IMR-90 (cell line): Measurements from ENCODE around the gene FCRL1.

Experiments
- BHLHE40 ChIP-seq: fragments of 150-350 bp; IDR thresholded peaks from 2 replicates; pipeline ENCODE4 v1.6.1; 2016; ENCODE audit warnings: mild to moderate bottlenecking, low read depth, low read length
- CEBPB ChIP-seq: IDR thresholded peaks from 2 replicates; pipeline ENCODE4 v1.6.1; 2012; ENCODE audit warnings: low read depth, low read length, improper control_type of control experiment
- CHD1 ChIP-seq: IDR thresholded peaks from 2 replicates; pipeline ENCODE4 v1.6.1; 2012; ENCODE audit warnings: low read depth, low read length, improper control_type of control experiment
- CTCF ChIP-seq: conservative IDR thresholded peaks from 2 replicates; pipeline ENCODE4 v1.5.1; 2012; ENCODE audit warnings: mild to moderate bottlenecking, low read depth, low read length, improper control_type of control experiment
- ELK1 ChIP-seq: fragments of 150-350 bp; IDR thresholded peaks from 2 replicates; pipeline ENCODE4 v1.6.1; 2016; ENCODE audit warnings: low read depth, mild to moderate bottlenecking, low read length, moderate library complexity, borderline replicate concordance
- FOS ChIP-seq: fragments of 150-350 bp; IDR thresholded peaks from 2 replicates; pipeline ENCODE4 v1.6.1; 2016; ENCODE audit warnings: low read depth, low read length
- MAZ ChIP-seq: IDR thresholded peaks from 2 replicates; pipeline ENCODE4 v1.6.1; 2012; ENCODE audit warnings: low read depth, mild to moderate bottlenecking, low read length, improper control_type of control experiment, moderate library complexity, borderline replicate concordance
- MXI1 ChIP-seq: IDR thresholded peaks from 2 replicates; pipeline ENCODE4 v1.6.1; 2012; ENCODE audit warnings: low read depth, mild to moderate bottlenecking, low read length, moderate library complexity, borderline replicate concordance
- POLR2A ChIP-seq: IDR thresholded peaks from 2 replicates; pipeline ENCODE4 v1.6.1; 2012; ENCODE audit warnings: mild to moderate bottlenecking, low read depth, low read length
- RAD21 ChIP-seq: IDR thresholded peaks from 2 replicates; pipeline ENCODE4 v1.6.1; 2012; ENCODE audit warnings: low read length, improper control_type of control experiment
- RCOR1 ChIP-seq: IDR thresholded peaks from 2 replicates; pipeline ENCODE4 v1.6.1; 2012; ENCODE audit warnings: mild to moderate bottlenecking, low read length, improper control_type of control experiment; ENCODE audit not compliant: insufficient replicate concordance
- RFX5 ChIP-seq: IDR thresholded peaks from 2 replicates; pipeline ENCODE4 v1.8.0; 2012; ENCODE audit warnings: low read depth, mild to moderate bottlenecking, low read length, moderate library complexity
- SMC3 ChIP-seq: fragments of 150-350 bp; IDR thresholded peaks from 2 replicates; pipeline ENCODE4 v1.6.1; 2016; ENCODE audit warnings: low read depth, mild to moderate bottlenecking, antibody characterized with exemption, low read length, moderate library complexity
- USF2 ChIP-seq: fragments of 150-350 bp; IDR thresholded peaks from 2 replicates; pipeline ENCODE4 v1.6.1; 2017; ENCODE audit warnings: mild to moderate bottlenecking, antibody characterized with exemption, low read length, low read depth

GRCh38 chr1:157748262-157748817 lies 71.6 kb downstream of the FCRL1 start:
- no peak for TF ChIP-seq CTCF
- TF ChIP-seq POLR2A = no peak
- no peak for TF ChIP-seq USF2
- no peak for TF ChIP-seq BHLHE40
- TF ChIP-seq FOS = no peak
- no peak for TF ChIP-seq RCOR1
- TF ChIP-seq CEBPB = no peak
- no peak for TF ChIP-seq RAD21
- no peak for TF ChIP-seq RFX5
- no peak for TF ChIP-seq CHD1
- no peak for TF ChIP-seq MXI1
- no peak for TF ChIP-seq MAZ
- no peak for TF ChIP-seq SMC3
- no peak for TF ChIP-seq ELK1
